ENCODE measurements around the gene RHBDL3. TPM values are rescaled to one million over a fixed set of nuclear protein-coding genes. Genes with fewer than 3 reads are reported as not detected.

Gene RHBDL3
- total and polyA plus RNA-seq, 2 donors (not counting 3 experiments of a cell fraction or from before 2014, with no cell fraction given), result 0.11 to 0.20 TPM

- no peaks in the 10 kb centered on the region for H3K9me1 ChIP-seq (replicated peaks; ENCODE audit: control insufficient read depth, extremely low read depth, insufficient read depth, low read length)
- no peak for DNase-seq (ENCODE audit: low read depth, low spot score)
- no peaks in the 10 kb centered on the region for H3K9me3 ChIP-seq (replicated peaks; ENCODE audit: control insufficient read depth, insufficient read depth, low read length)
- H3K9ac ChIP-seq (replicated peaks; ENCODE audit: extremely low read depth, insufficient read depth, low read length), result no peak overlapping the region
- no TSS peak for BruUV-seq (replicated peaks)
- ChIA-PET CTCF (interaction anchor here (0.7 to 2.4 kb wide), 2 partner anchors 8 to 10 kb away, joined by 3 to 13 read pairs; no protein-coding TSS in a partner anchor), POLR2A (no interaction called here)
- H3K4me2 ChIP-seq (ENCODE audit: insufficient read depth, low read length), result no peak overlapping the region
- H3K4me1 ChIP-seq (ENCODE audit: control insufficient read depth, extremely low read depth, insufficient read depth, low read length), result peaks cover 6% of the 10 kb centered on the region
- no peaks in the 10 kb centered on the region for H3K79me2 ChIP-seq (ENCODE audit: control insufficient read depth, insufficient read depth, low read length)
- TF ChIP-seq GATA2 (IDR thresholded peaks at IDR 0.05; ENCODE audit: insufficient read depth, insufficient read length, low read depth, low read length) (no peak), CTCF (IDR thresholded peaks at IDR 0.05; ENCODE audit: extremely low read depth in 1 of 2, insufficient read depth in 1 of 2, low read depth in 1 of 2, low read length in 2 of 2) (no peak), POLR2AphosphoS5 (IDR thresholded peaks at IDR 0.05; ENCODE audit: insufficient read depth, low read depth, low read length) (no peak), MAX (IDR thresholded peaks at IDR 0.05; ENCODE audit: insufficient read depth, insufficient read length) (no peak), POLR2A (IDR thresholded peaks at IDR 0.05; ENCODE audit: low read depth, low read length) (no peak), FOS (IDR thresholded peaks at IDR 0.05; ENCODE audit: borderline replicate concordance, insufficient read depth, low read length) (no peak), JUN (IDR thresholded peaks at IDR 0.05; ENCODE audit: borderline replicate concordance, insufficient read depth, insufficient read length, low read depth) (no peak), MYC (IDR thresholded peaks at IDR 0.05; ENCODE audit: low read depth, low read length) (no peak), EZH2 (IDR thresholded peaks at IDR 0.05; ENCODE audit: borderline replicate concordance, low read depth, low read length, severe bottlenecking) (no peak)
- dilution Hi-C loops (cut with MboI; ENCODE audit: extremely low pct_ligation_motif_present, low sequenced_read_pairs) (no loop called here), intact Hi-C loops (cut with micrococcal nuclease) (no loop called here)
- no peaks in the 10 kb centered on the region for H3K36me3 ChIP-seq (ENCODE audit: control insufficient read depth in 2 of 2, extremely low read depth in 1 of 2, insufficient read depth in 2 of 2, low read length in 2 of 2)
- no peak for FAIRE-seq
- no peaks in the 10 kb centered on the region for H4K20me1 ChIP-seq (replicated peaks; ENCODE audit: control insufficient read depth, extremely low read depth, insufficient read depth, low read length)
- H3K4me3 ChIP-seq (replicated peaks in 1 of 3; ENCODE audit: insufficient read depth in 1 of 3, low read depth in 1 of 3, low read length in 3 of 3), result no peak overlapping the region
- no peak overlapping the region for H3K27ac ChIP-seq (ENCODE audit: insufficient read depth, low read depth, low read length)
- no peak overlapping the region for H2AFZ ChIP-seq (ENCODE audit: low read depth, low read length)
- peaks cover 32 to 57% of the 10 kb centered on the region in 2 experiments for H3K27me3 ChIP-seq (ENCODE audit: control insufficient read depth in 2 of 2, insufficient read depth in 2 of 2, low read length in 2 of 2)
Measured at GRCh38 chr17:32261417-32261736, 4.3 kb upstream of the RHBDL3 start.

Data from endothelial cell of umbilical vein (primary cell).